ENCODE measurements around the gene DDX47. TPM values are rescaled to one million over a fixed set of nuclear protein-coding genes. Genes with fewer than 3 reads are reported as not detected.

The DDX47 gene
- total and polyA plus RNA-seq, 2 of the 13 experiments (the other 11 are each of a cell fraction or from before 2014, with no cell fraction given) = 48.5 to 78.7 TPM

- no peak for TF ChIP-seq KDM4B (CRISPR knock-in tag; IDR thresholded peaks at IDR 0.05)
Observed at GRCh38 chr12:12818701-12819100, 5.6 kb downstream of the DDX47 start (continued).

DNA sequence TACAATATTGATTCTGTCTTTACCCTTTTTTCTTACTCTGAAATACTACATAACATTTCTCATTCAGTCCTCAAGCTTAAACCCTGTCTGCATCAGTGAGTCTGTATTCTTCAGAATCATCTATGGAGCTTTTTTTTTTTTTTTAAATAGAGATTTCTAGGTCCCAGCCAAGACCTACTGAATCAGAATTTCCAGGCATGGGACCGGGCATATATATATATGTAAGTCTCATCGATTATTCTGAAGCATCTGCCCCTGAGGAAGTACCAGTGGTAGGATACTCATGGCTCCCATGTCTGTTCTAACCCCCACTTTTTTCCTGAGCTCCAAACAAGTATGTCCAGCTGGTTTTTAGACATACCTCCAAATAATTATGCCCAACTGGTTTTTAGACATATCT, 6.1 kb downstream of the DDX47 start:
- Histone ChIP-seq H3K79me2 (ENCODE audit: insufficient read depth, low read length) (peaks cover 45% of the 10 kb centered on the region), H3K4me1 (ENCODE audit: insufficient read depth, low read length) (peaks cover 20% of the 10 kb centered on the region), H3K9me3 (ENCODE audit: low read length) (no peaks in the 10 kb centered on the region), H3K27me3 (ENCODE audit: control insufficient read depth in 1 of 2, insufficient read depth in 2 of 2, low read length in 2 of 2) (no peaks in the 10 kb centered on the region), H3K36me3 (replicated peaks in 1 of 2; ENCODE audit: control insufficient read depth in 1 of 2, insufficient read depth in 2 of 2, low read length in 2 of 2) (peaks cover 15 to 66% of the 10 kb centered on the region in 2 experiments), H4K20me1 (ENCODE audit: insufficient read depth, low read length) (no peaks in the 10 kb centered on the region), H3K9ac (ENCODE audit: insufficient read depth, low read depth, low read length) (no peak overlapping the region), H3K4me3 (replicated peaks in 1 of 3; ENCODE audit: insufficient read depth in 1 of 3, low read depth in 2 of 3, low read length in 3 of 3) (no peak overlapping the region), H3K27ac (ENCODE audit: extremely low read length, insufficient read depth, low read length) (no peak overlapping the region), H3K4me2 (ENCODE audit: low read depth, low read length) (no peak overlapping the region), H2AFZ (ENCODE audit: low read length) (no peak overlapping the region)
- no TSS peak for BruUV-seq (replicated peaks)
- ATAC-seq (no peak), FAIRE-seq (no peak), DNase-seq (ENCODE audit: low spot score) (no peak)
- intact Hi-C loops (cut with micrococcal nuclease; ENCODE audit: unreplicated experiment) (no loop called here), in situ Hi-C loops (cut with HindIII; ENCODE audit: extremely low pct_ligation_motif_present, low pct_unique_long_range_greater_than_20kb) (no loop called here)
- ChIA-PET POLR2A (no interaction called here), CTCF (ENCODE audit: low intra/inter-chr PET ratio, low total read pairs) (no interaction called here)
- 100% methylated on average over 2 of the region's 2 CpGs for WGBS (ENCODE audit: low lambda C conversion rate)
- TF ChIP-seq MYC (CRISPR knock-in tag; IDR thresholded peaks at IDR 0.05; ENCODE audit: borderline replicate concordance) (no peak), HDAC2 (CRISPR knock-in tag; IDR thresholded peaks at IDR 0.05) (no peak), ZFP62 (CRISPR knock-in tag; IDR thresholded peaks at IDR 0.05) (no peak), TEAD2 (CRISPR knock-in tag; IDR thresholded peaks at IDR 0.05) (no peak), TBX3 (IDR thresholded peaks at IDR 0.05; ENCODE audit: borderline replicate concordance) (no peak), NR2C2 (CRISPR knock-in tag; IDR thresholded peaks at IDR 0.05; ENCODE audit: borderline replicate concordance) (no peak), ZNF766 (CRISPR knock-in tag; IDR thresholded peaks at IDR 0.05; ENCODE audit: borderline replicate concordance) (no peak), KDM2A (CRISPR knock-in tag; IDR thresholded peaks at IDR 0.05; ENCODE audit: borderline replicate concordance, low read depth) (no peak), SMAD3 (CRISPR knock-in tag; IDR thresholded peaks at IDR 0.05) (no peak), SAP130 (CRISPR knock-in tag; IDR thresholded peaks at IDR 0.05; ENCODE audit: low read depth) (no peak), MLX (CRISPR knock-in tag; IDR thresholded peaks at IDR 0.05) (no peak), ZNF704 (CRISPR knock-in tag; IDR thresholded peaks at IDR 0.05; ENCODE audit: borderline replicate concordance) (no peak)
- TF ChIP-seq, protein P1, sequence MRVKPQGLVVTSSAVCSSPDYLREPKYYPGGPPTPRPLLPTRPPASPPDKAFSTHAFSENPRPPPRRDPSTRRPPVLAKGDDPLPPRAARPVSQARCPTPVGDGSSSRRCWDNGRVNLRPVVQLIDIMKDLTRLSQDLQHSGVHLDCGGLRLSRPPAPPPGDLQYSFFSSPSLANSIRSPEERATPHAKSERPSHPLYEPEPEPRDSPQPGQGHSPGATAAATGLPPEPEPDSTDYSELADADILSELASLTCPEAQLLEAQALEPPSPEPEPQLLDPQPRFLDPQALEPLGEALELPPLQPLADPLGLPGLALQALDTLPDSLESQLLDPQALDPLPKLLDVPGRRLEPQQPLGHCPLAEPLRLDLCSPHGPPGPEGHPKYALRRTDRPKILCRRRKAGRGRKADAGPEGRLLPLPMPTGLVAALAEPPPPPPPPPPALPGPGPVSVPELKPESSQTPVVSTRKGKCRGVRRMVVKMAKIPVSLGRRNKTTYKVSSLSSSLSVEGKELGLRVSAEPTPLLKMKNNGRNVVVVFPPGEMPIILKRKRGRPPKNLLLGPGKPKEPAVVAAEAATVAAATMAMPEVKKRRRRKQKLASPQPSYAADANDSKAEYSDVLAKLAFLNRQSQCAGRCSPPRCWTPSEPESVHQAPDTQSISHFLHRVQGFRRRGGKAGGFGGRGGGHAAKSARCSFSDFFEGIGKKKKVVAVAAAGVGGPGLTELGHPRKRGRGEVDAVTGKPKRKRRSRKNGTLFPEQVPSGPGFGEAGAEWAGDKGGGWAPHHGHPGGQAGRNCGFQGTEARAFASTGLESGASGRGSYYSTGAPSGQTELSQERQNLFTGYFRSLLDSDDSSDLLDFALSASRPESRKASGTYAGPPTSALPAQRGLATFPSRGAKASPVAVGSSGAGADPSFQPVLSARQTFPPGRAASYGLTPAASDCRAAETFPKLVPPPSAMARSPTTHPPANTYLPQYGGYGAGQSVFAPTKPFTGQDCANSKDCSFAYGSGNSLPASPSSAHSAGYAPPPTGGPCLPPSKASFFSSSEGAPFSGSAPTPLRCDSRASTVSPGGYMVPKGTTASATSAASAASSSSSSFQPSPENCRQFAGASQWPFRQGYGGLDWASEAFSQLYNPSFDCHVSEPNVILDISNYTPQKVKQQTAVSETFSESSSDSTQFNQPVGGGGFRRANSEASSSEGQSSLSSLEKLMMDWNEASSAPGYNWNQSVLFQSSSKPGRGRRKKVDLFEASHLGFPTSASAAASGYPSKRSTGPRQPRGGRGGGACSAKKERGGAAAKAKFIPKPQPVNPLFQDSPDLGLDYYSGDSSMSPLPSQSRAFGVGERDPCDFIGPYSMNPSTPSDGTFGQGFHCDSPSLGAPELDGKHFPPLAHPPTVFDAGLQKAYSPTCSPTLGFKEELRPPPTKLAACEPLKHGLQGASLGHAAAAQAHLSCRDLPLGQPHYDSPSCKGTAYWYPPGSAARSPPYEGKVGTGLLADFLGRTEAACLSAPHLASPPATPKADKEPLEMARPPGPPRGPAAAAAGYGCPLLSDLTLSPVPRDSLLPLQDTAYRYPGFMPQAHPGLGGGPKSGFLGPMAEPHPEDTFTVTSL (CRISPR knock-in tag; IDR thresholded peaks at IDR 0.05; ENCODE audit: borderline replicate concordance) = no peak
- TF ChIP-seq, protein P2, sequence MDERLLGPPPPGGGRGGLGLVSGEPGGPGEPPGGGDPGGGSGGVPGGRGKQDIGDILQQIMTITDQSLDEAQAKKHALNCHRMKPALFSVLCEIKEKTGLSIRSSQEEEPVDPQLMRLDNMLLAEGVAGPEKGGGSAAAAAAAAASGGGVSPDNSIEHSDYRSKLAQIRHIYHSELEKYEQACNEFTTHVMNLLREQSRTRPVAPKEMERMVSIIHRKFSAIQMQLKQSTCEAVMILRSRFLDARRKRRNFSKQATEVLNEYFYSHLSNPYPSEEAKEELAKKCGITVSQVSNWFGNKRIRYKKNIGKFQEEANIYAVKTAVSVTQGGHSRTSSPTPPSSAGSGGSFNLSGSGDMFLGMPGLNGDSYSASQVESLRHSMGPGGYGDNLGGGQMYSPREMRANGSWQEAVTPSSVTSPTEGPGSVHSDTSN (CRISPR knock-in tag; IDR thresholded peaks at IDR 0.05) = no peak

Data from HepG2 (cell line).